SIG-M5 (cell line): ENCODE measurements around the gene TCF19.

ENCODE experiments used
- DNase-seq: peaks from one replicate; lab custom pipeline; 2025; lab: John Stamatoyannopoulos, UW

TCF19 gene

DNA sequence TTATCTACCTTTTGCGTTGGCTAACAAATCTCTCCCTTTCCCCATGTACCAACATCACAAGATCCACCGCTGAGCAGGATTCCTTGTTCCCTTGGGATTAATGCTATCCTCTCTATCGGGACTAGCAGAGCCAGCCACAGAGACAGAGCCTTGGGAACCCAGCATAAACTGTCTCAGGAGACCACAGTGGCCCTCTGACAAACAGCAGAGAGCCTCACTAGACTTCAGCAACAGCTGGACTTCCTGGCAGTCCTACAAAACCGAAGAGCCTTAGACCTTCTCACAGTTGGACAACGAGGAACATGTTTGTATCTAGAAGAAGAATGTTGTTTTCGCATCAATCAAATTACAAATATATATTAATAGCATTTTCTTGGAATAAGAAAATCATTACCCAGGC lies 51.7 kb downstream of the TCF19 start:
- no peak for DNase-seq

DNA sequence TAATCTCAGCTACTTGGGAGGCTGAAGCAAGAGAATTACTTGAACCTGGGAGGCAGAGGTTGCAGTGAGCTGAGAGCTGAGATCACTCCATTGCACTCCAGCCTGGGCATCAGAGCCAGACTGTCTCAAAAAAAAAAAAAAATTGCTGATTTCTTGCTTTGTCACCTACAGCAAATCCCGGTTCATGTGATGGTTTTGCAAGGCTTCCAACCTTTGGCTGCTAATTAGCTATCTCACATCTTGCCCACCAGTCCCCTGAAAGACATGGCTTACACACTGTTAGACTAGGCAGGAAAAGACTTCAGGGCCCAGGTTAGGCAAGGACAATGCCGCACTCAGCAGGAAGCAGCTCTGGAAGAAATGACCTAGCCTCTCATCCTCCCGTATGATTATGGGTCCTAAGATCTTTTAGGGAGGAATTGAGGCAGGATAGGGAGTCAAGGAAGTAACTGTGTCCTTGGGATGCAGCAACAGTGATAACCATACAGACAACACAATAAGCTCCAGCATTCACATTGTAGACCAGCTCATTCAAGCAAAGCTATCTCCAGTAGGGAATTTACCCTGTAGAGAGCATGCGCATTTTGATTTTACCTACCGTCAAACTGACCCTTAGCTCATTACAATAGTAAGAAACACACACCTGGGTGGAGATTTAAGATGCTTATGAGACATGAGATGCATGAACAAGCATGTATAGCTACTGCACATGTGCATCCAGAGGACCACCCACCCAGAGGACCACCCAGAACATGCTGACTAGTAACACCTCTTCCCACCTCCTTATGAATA lies 52.5 kb downstream of the TCF19 start:
- no peak for DNase-seq
